ENCODE results near the gene RPS21.

RPS21 gene

GRCh38 chr20:62381842-62382241, 5.1 kb upstream of the RPS21 start:
- DNase-seq, result no peak

- peak; percentile 78 for DNase-seq
Measured at GRCh38 chr20:62382306-62383198, 4.4 kb upstream of the RPS21 start.

- no peak for DNase-seq
Measured at GRCh38 chr20:62387219-62387913, 463 bp downstream of the RPS21 start.

- DNase-seq, result no peak
Measured at GRCh38 chr20:62387933-62388635, 1.2 kb downstream of the RPS21 start.

- DNase-seq, result no peak
Measured at GRCh38 chr20:62388839-62389600, 2.1 kb downstream of the RPS21 start.

GRCh38 chr20:62389601-62390087, 2.7 kb downstream of the RPS21 start:
- no peak for DNase-seq

GRCh38 chr20:62390317-62391164, 3.6 kb downstream of the RPS21 start:
- DNase-seq, result no peak

GRCh38 chr20:62391165-62392076, 4.5 kb downstream of the RPS21 start:
- no peak for DNase-seq

GRCh38 chr20:62392077-62392418, 5.1 kb downstream of the RPS21 start:
- DNase-seq, result no peak

- DNase-seq, result no peak
Measured at GRCh38 chr20:62392621-62393334, 5.9 kb downstream of the RPS21 start.

- DNase-seq, result no peak
Measured at GRCh38 chr20:62393335-62393665, 6.4 kb downstream of the RPS21 start.

- DNase-seq, result no peak
Measured at GRCh38 chr20:62393830-62394229, 6.9 kb downstream of the RPS21 start.

GRCh38 chr20:62394248-62395245, 7.6 kb downstream of the RPS21 start:
- DNase-seq, result no peak

- no peak for DNase-seq
Measured at GRCh38 chr20:62395311-62396242, 8.7 kb downstream of the RPS21 start.

GRCh38 chr20:62396367-62397239, 9.7 kb downstream of the RPS21 start:
- DNase-seq, result no peak

- no peak for DNase-seq
Measured at GRCh38 chr20:62398120-62398821, 11.4 kb downstream of the RPS21 start.

Measured in right hindlimb (tissue), 1 donor.